ENCODE data around the gene GALR2. TPM values are rescaled to one million over a fixed set of nuclear protein-coding genes. Genes with fewer than 3 reads are reported as not detected.

The GALR2 gene
- total and polyA plus RNA-seq, 10 of the 15 experiments (the other 5 are each of a cell fraction or from before 2014, with no cell fraction given): 0.06 to 1.2 (median 0.22) TPM; not detected in 5

- TF ChIP-seq ZNF274 (IDR thresholded peaks at IDR 0.05; ENCODE audit: insufficient read depth, insufficient read length): no peak
These were observed 2.4 kb downstream of the GALR2 start (continued) for GRCh38 chr17:76076765-76077583.

GRCh38 chr17:76077584-76078110 lies 3.1 kb downstream of the GALR2 start:
- Histone ChIP-seq H3K36me3 (ENCODE audit: control insufficient read depth in 2 of 2, insufficient read depth in 2 of 2, low read length in 1 of 2) (no peaks in the 10 kb centered on the region; a peak in 1 of 4 replicates), H3K4me2 (ENCODE audit: control insufficient read depth, insufficient read depth) (no peak overlapping the region), H4K20me1 (ENCODE audit: control insufficient read depth, insufficient read depth) (no peaks in the 10 kb centered on the region), H3K79me2 (ENCODE audit: control insufficient read depth, insufficient read depth, low read length) (peaks cover 4% of the 10 kb centered on the region), H3K9me3 (replicated peaks; ENCODE audit: control insufficient read depth, insufficient read depth, low read length) (no peaks in the 10 kb centered on the region), H3K9ac (ENCODE audit: control insufficient read depth, insufficient read depth, low read length) (no peak overlapping the region), H3K27ac (ENCODE audit: control insufficient read depth, insufficient read depth) (no peak overlapping the region), H3K27me3 (replicated peaks in 1 of 2; ENCODE audit: control insufficient read depth in 2 of 2, insufficient read depth in 2 of 2, low read length in 1 of 2) (peaks cover 7 to 26% of the 10 kb centered on the region in 2 experiments; a peak in 3 of 4 replicates), H3K4me1 (ENCODE audit: control insufficient read depth, insufficient read depth, low read length) (no peaks in the 10 kb centered on the region), H3K4me3 (no peak overlapping the region), H2AFZ (ENCODE audit: control insufficient read depth, low read depth, low read length) (no peak overlapping the region)
- intact Hi-C loops (cut with micrococcal nuclease; ENCODE audit: unreplicated experiment): no loop called here
- no TSS peak for BruUV-seq (replicated peaks)
- SMC1A ChIA-PET (ENCODE audit: uncharacterized antibody, unreplicated experiment): no interaction called here
- CTCF ChIA-PET: no interaction called here
- FAIRE-seq (no peak), DNase-seq (ENCODE audit: low read depth, low spot score) (no peak), ATAC-seq (no peak)
- WGBS (ENCODE audit: insufficient coverage, insufficient replicate concordance, low lambda C conversion rate, missing lambda C conversion rate): 44% methylated on average over 11 of the region's 12 CpGs
- POLR2A ChIA-PET: no interaction called here
- RAD21 ChIA-PET (ENCODE audit: unreplicated experiment): no interaction called here
- in situ Hi-C loops (cut with MboI): no loop called here
- TF ChIP-seq POLR2AphosphoS5 (IDR thresholded peaks at IDR 0.05; ENCODE audit: low read length) (no peak), ETV6 (conservative IDR thresholded peaks at IDR 0.05 in 1 of 2, IDR thresholded peaks at IDR 0.05 in 1 of 2; ENCODE audit: borderline replicate concordance in 1 of 2, low read depth in 1 of 2) (no peak), ATF2 (IDR thresholded peaks at IDR 0.05; ENCODE audit: low read length) (no peak), CHD1 (IDR thresholded peaks at IDR 0.05; ENCODE audit: low read depth, low read length) (no peak), SRF (IDR thresholded peaks at IDR 0.05; ENCODE audit: low read depth in 2 of 2, low read length in 2 of 2) (no peak), PAX5 (IDR thresholded peaks at IDR 0.05; ENCODE audit: borderline replicate concordance, low read depth, low read length) (no peak), ZNF592 (IDR thresholded peaks at IDR 0.05) (no peak), ZBED1 (IDR thresholded peaks at IDR 0.05; ENCODE audit: borderline replicate concordance) (no peak), RFX5 (IDR thresholded peaks at IDR 0.05; ENCODE audit: low read depth, low read length) (no peak), SUPT20H (IDR thresholded peaks at IDR 0.05; ENCODE audit: borderline replicate concordance, control insufficient read depth, low read depth, low read length) (no peak), NFXL1 (IDR thresholded peaks at IDR 0.05; ENCODE audit: borderline replicate concordance) (no peak), NR2C2 (IDR thresholded peaks at IDR 0.05; ENCODE audit: borderline replicate concordance, control insufficient read depth, insufficient read length, low read depth) (no peak), ASH2L (IDR thresholded peaks at IDR 0.05; ENCODE audit: borderline replicate concordance, low read depth) (no peak)

Data from GM12878 (cell line).